HEK293 (cell line): ENCODE results near the gene IL12RB1.

Experiments
- HIC1 ChIP-seq: fragments of 450-650 bp; formaldehyde crosslinking; IDR thresholded peaks from 2 replicates; pipeline ENCODE4 v1.5.1; 2016; ENCODE audit warnings: missing biosample characterization, missing genetic modification characterization
- OVOL3 ChIP-seq: fragments of 450-650 bp; formaldehyde crosslinking; IDR thresholded peaks from 2 replicates; pipeline ENCODE4 v1.5.1; 2016; ENCODE audit warnings: missing biosample characterization, missing genetic modification characterization
- PBX3 ChIP-seq: sonication (generic); formaldehyde crosslinking; IDR thresholded peaks from 2 replicates; pipeline ENCODE4 v1.8.1; 2022; ENCODE audit warnings: mild to moderate bottlenecking, moderate library complexity, missing genetic modification reagents
- REST ChIP-seq: fragments of 450-650 bp; formaldehyde crosslinking; IDR thresholded peaks from 2 replicates; pipeline ENCODE4 v1.5.1; 2016; ENCODE audit warnings: missing biosample characterization, missing genetic modification characterization
- SP7 ChIP-seq: fragments of 450-650 bp; formaldehyde crosslinking; IDR thresholded peaks from 2 replicates; pipeline ENCODE4 v1.5.1; 2016; ENCODE audit warnings: missing biosample characterization, missing genetic modification characterization
- ZBTB11 ChIP-seq: fragments of 450-650 bp; formaldehyde crosslinking; conservative IDR thresholded peaks from 2 replicates; pipeline ENCODE4 v1.5.1; 2016; ENCODE audit warnings: low read depth, missing biosample characterization, missing genetic modification characterization
- ZBTB20 ChIP-seq: fragments of 450-650 bp; formaldehyde crosslinking; IDR thresholded peaks from 2 replicates; pipeline ENCODE4 v1.5.1; 2016; ENCODE audit warnings: missing biosample characterization, missing genetic modification characterization
- ZEB2 ChIP-seq: fragments of 450-650 bp; formaldehyde crosslinking; IDR thresholded peaks from 2 replicates; pipeline ENCODE4 v1.5.1; 2016; ENCODE audit warnings: missing biosample characterization, missing genetic modification characterization
- ZNF140 ChIP-seq: fragments of 450-650 bp; formaldehyde crosslinking; IDR thresholded peaks from 2 replicates; pipeline ENCODE4 v1.5.1; 2016; ENCODE audit warnings: missing biosample characterization, missing genetic modification characterization
- ZNF211 ChIP-seq: fragments of 450-650 bp; formaldehyde crosslinking; IDR thresholded peaks from 2 replicates; pipeline ENCODE4 v1.5.1; 2016; ENCODE audit warnings: low read depth, missing biosample characterization, missing genetic modification characterization
- ZNF221 ChIP-seq: fragments of 450-650 bp; formaldehyde crosslinking; IDR thresholded peaks from 2 replicates; pipeline ENCODE4 v1.5.1; 2017; ENCODE audit warnings: missing biosample characterization, missing genetic modification characterization, borderline replicate concordance
- ZNF266 ChIP-seq: fragments of 450-650 bp; formaldehyde crosslinking; IDR thresholded peaks from 2 replicates; pipeline ENCODE4 v1.5.1; 2016; ENCODE audit warnings: missing biosample characterization, missing genetic modification characterization, low read depth
- ZNF280D ChIP-seq: fragments of 450-650 bp; formaldehyde crosslinking; IDR thresholded peaks from 2 replicates; pipeline ENCODE4 v1.5.1; 2016; ENCODE audit warnings: missing biosample characterization, missing genetic modification characterization
- ZNF292 ChIP-seq: fragments of 450-650 bp; formaldehyde crosslinking; IDR thresholded peaks from 2 replicates; pipeline ENCODE4 v1.5.1; 2016; ENCODE audit warnings: low read depth, missing biosample characterization, missing genetic modification characterization, borderline replicate concordance
- ZNF311 ChIP-seq: fragments of 450-650 bp; formaldehyde crosslinking; IDR thresholded peaks from 2 replicates; pipeline ENCODE4 v1.5.1; 2017; ENCODE audit warnings: missing biosample characterization, missing genetic modification characterization, borderline replicate concordance
- ZNF324 ChIP-seq: fragments of 450-650 bp; formaldehyde crosslinking; IDR thresholded peaks from 2 replicates; pipeline ENCODE4 v1.5.1; 2016; ENCODE audit warnings: missing biosample characterization, missing genetic modification characterization
- ZNF366 ChIP-seq: fragments of 450-650 bp; formaldehyde crosslinking; conservative IDR thresholded peaks from 2 replicates; pipeline ENCODE4 v1.5.1; 2016; ENCODE audit warnings: missing biosample characterization, missing genetic modification characterization
- ZNF426 ChIP-seq: fragments of 450-650 bp; formaldehyde crosslinking; IDR thresholded peaks from 2 replicates; pipeline ENCODE4 v1.5.1; 2017; ENCODE audit warnings: missing biosample characterization, missing genetic modification characterization, mild to moderate bottlenecking, inconsistent platforms, moderate library complexity
- ZNF433 ChIP-seq: fragments of 450-650 bp; formaldehyde crosslinking; IDR thresholded peaks from 2 replicates; pipeline ENCODE4 v1.5.1; 2016; ENCODE audit warnings: missing biosample characterization, missing genetic modification characterization, low read depth
- ZNF48 ChIP-seq: fragments of 450-650 bp; formaldehyde crosslinking; IDR thresholded peaks from 2 replicates; pipeline ENCODE4 v1.5.1; 2016; ENCODE audit warnings: missing biosample characterization, missing genetic modification characterization
- ZNF514 ChIP-seq: fragments of 450-650 bp; formaldehyde crosslinking; IDR thresholded peaks from 2 replicates; pipeline ENCODE4 v1.5.1; 2016; ENCODE audit warnings: missing biosample characterization, missing genetic modification characterization
- ZNF558 ChIP-seq: fragments of 450-650 bp; formaldehyde crosslinking; IDR thresholded peaks from 2 replicates; pipeline ENCODE4 v1.5.1; 2016; ENCODE audit warnings: missing biosample characterization, missing genetic modification characterization
- ZNF560 ChIP-seq: fragments of 450-650 bp; formaldehyde crosslinking; IDR thresholded peaks from 2 replicates; pipeline ENCODE4 v1.5.1; 2017; ENCODE audit warnings: missing biosample characterization, missing genetic modification characterization, borderline replicate concordance
- ZNF664 ChIP-seq: fragments of 450-650 bp; formaldehyde crosslinking; IDR thresholded peaks from 2 replicates; pipeline ENCODE4 v1.5.1; 2016; ENCODE audit warnings: missing biosample characterization, missing genetic modification characterization

IL12RB1 gene

GRCh38 chr19:18085702-18086457, 854 bp downstream of the IL12RB1 start (continued):
- TF ChIP-seq ZNF292 (tag by site-specific recombination) (0 out of 2 replicates have a peak, but pooled peaks have one; percentile 49), ZNF560 (tag by site-specific recombination) (0 out of 2 replicates have a peak, but pooled peaks have one; percentile 29), ZNF280D (tag by site-specific recombination) (no peak), ZBTB11 (tag by site-specific recombination) (peak; percentile 61), OVOL3 (tag by site-specific recombination) (no peak), ZNF324 (tag by site-specific recombination) (no peak), ZNF48 (tag by site-specific recombination) (no peak), ZBTB20 (tag by site-specific recombination) (no peak), ZNF221 (tag by site-specific recombination) (no peak), ZNF433 (tag by site-specific recombination) (peak; percentile 66), ZNF211 (tag by site-specific recombination) (no peak), ZNF266 (tag by site-specific recombination) (peak; percentile 57; the same call in 1 of the 2 replicates), ZNF664 (tag by site-specific recombination) (peak; percentile 64; the same call in 1 of the 2 replicates), PBX3 (CRISPR knock-in tag) (no peak), ZNF514 (0 out of 2 replicates have a peak, but pooled peaks have one; percentile 16), ZNF426 (tag by site-specific recombination) (peak; percentile 80), HIC1 (tag by site-specific recombination) (no peak), ZNF311 (tag by site-specific recombination) (no peak), ZNF366 (no peak), REST (tag by site-specific recombination) (peak; percentile 51; the same call in 1 of the 2 replicates), ZEB2 (tag by site-specific recombination) (no peak), SP7 (no peak), ZNF558 (tag by site-specific recombination) (peak; percentile 65; the same call in 1 of the 2 replicates), ZNF140 (tag by site-specific recombination) (peak; percentile 72; the same call in 1 of the 2 replicates)
